PC-9 (cell line): ENCODE results near the gene ENTREP3.

ENCODE experiments used
- CTCF ChIP-seq: fragments of 200-600 bp; sonication (generic); conservative IDR thresholded peaks from 2 replicates; pipeline ENCODE4 v1.6.1; 2017; ENCODE audit warnings: mixed run types, antibody characterized with exemption, mild to moderate bottlenecking, moderate library complexity
- EZH2 ChIP-seq: fragments of 200-600 bp; sonication (generic); IDR thresholded peaks from 2 replicates; pipeline ENCODE4 v1.8.0; 2017; ENCODE audit warnings: antibody characterized with exemption, low read depth

DNA sequence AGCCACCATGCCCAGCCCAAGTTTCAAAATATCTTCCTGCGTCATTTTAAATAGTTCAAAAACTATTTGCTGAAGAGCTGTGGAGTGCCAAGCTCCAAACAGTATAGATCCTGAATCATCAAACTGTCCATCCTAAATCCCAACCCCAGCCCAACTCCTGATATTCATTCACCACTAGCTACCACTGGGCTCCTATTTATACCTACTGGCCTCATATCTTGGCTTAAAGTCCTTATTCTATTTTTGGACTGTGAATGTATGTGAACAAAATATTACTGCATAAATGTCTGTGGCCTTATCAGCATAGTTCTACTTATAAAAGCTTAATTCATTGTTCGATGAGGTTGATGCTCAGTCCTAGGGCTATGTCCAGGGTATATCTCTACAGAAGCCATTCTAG, 12.1 kb upstream of the ENTREP3 start:
- TF ChIP-seq CTCF (no peak), EZH2 (no peak)
